Stimulated activated CD4-positive, alpha-beta T cell treated with anti-CD3 and anti-CD28 coated beads, Interleukin-12 subunit alpha, Interleukin-12 subunit beta, amount 100 ng/mL, for 24 hours (primary cell): Measurements from ENCODE around the gene HPGDS.
"Not testable (repeated sequence)": the region's sequence is repeated elsewhere in the genome, so short reads cannot be mapped to it uniquely, and the experiment has no call there.

Source experiments
- DNase-seq, 2 experiments: peaks; one replicate each; pipeline ENCODE4 v3.0.0-alpha.2; 2020; ENCODE audit warnings: low read depth in 2 of 2

Gene HPGDS

DNA sequence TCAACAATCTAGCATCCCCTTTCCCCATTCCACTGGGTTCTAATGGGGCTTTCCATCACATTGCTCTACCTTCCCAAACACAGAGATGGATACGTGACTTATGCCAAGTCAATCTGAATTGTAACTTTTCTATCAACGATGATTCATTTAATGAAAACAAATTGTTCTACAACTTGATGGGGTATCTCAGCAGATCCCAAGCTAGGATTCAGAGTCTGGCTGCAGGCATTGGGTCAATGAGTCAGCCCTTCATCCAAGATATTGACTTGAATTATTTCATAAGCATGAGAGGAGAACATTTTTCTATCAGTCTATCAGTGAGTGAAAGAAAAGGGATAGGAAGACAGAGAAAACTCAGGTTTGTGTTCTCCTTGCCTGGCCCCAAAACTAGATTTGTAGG, 15.0 kb upstream of the HPGDS start:
- DNase-seq: no peak

DNA sequence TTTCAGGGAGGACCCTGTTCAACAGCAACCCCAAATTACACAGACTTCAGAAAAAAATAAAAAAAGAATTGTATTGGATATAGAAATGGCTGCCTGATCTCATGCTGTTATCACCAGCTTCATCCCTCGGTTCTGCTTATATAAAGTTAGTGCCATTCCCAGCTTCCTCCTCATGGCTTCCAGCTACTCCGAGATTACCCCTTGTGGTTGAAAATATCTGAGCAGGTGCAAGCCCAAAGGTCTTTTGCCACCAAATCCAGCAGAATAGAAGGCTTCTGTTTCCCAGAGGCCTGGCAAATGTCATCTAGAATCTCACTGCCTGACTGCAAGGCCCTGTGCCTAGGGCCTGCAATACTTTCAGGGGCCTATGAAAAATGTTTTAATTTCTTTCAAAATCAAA, 13.8 kb upstream of the HPGDS start:
- DNase-seq: no peak

GRCh38 chr4:94354474-94354896, 11.8 kb upstream of the HPGDS start:
- DNase-seq: no peak

DNA sequence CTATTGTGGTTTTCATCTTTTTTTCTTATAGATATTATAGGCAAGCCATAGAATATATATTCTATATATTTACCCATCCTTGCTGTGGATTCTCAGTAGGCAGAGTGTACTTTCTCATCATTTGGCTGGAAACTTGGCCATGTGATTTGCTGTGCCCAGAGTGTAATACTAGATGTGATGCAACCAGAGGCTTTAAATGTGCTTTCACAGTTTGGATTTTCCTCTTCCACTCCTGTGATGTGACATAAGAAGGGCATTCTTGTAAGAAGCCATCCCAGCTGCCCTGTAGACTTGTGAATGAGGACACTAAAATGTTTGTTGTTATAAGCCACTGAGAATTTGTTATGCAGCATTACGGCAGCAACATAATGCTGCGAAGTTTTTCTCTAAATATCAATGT, 10.4 kb upstream of the HPGDS start:
- DNase-seq: no peak

DNA sequence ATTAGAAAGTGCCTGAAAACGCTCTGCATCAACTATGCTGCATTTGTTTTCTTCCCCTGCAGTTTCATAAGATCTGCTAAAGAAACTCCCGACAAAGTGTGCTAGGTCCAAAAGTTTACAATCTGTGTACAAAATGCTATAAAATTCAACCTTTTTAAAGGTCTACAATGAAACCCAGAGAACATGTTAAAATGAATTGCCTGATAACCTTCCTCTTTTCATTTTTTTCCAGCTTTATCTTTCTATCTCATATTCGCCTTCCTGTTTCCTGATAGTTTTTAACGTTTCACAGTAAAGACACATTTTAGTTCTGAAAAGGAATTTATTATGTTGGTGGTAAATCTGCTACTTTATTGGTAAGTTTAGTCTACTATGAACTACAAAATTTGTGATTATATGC, 9.5 kb upstream of the HPGDS start:
- DNase-seq: no peak

- DNase-seq: no peak
These were observed 8.7 kb upstream of the HPGDS start for GRCh38 chr4:94351319-94351718.

- no peak for DNase-seq
These were observed 7.5 kb upstream of the HPGDS start for GRCh38 chr4:94350095-94350494.

- DNase-seq: no peak
These were observed 6.6 kb upstream of the HPGDS start for GRCh38 chr4:94349193-94349592.

GRCh38 chr4:94348666-94349065, 6.0 kb upstream of the HPGDS start:
- DNase-seq: no peak

DNA sequence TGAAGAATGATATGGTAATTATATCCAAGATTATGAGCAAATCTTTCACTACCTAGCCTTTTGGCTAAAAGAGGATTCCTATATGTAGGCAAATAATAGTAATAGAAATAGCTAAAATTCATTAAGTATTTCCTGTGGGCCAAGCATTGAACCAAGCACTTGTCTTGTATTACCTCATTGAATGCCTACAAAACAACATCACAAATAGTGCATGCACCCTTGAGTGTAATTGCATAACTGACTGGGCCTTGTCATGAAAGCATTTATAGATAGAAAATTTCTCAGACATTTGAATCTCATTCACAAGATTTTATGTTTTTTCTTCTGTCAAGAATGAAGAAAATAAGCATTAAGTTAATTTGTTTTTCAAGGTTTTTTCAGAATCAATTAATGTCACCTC, 3.9 kb upstream of the HPGDS start:
- no peak for DNase-seq

DNA sequence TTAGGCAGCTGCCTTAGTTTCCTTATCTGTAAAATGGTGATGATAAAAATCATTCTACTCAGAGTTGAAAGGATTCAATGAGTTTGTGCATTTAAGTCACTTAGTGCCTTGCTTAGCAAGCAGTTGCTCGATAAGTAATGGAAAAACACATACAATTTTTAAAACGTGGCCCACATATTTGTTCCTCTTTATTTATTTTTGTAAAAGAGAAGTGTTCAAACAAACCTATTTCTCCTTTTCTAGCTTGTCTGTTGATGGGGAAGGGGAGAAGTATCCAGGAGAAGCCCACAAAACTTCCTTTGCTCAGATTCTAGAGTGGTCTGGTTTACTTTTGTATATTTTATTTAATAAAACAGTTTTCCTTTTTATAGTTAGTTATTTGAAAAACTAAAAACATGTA, 3.3 kb upstream of the HPGDS start:
- DNase-seq: no peak

GRCh38 chr4:94345266-94345665, 2.6 kb upstream of the HPGDS start:
- DNase-seq: no peak

- no peak for DNase-seq
These were observed 1.8 kb upstream of the HPGDS start for GRCh38 chr4:94344457-94344856.

DNA sequence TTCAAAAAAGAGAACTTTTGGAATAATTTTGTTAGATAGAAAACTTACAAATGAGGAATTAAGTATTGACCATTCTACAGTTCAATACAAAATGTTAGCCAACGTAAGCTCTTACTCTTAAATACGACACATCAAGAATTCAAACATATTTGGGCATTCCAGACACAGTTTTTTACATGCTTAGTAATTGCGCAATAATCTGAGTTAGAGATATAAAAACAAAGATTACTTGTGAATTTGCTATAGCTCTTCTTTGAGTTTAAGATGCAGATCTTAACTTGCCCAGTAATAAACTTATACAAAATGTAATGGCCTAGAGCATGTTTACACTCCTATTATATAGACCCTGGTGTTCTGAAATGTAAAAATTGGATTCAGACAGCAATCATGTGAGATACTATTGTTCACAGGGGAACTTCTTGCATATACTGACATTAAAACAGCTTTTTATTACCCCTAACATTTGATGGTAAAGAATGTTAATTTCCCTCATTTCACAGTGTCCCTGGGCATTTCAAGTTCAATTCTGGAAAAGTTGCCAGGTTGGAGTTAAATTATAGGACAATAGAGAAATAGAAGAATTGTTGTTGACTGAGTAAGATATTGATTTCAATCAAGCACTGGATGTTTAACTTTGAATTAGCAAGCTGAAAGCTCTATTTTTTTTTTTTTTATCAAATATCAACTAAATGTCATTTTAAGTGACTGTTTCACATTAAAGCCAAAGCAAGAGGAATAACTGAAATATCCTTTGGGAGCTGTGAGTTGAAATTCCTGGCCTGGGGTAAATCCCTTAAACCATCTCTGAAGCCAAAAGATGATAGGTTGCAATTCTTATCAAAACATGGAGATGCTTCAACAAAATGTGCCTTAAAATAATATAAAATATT, 910 bp downstream of the HPGDS start:
- no peak for DNase-seq

GRCh38 chr4:94339779-94340178, 2.9 kb downstream of the HPGDS start:
- DNase-seq: no peak

- no peak for DNase-seq
These were observed 3.8 kb downstream of the HPGDS start for GRCh38 chr4:94338681-94339351.

DNA sequence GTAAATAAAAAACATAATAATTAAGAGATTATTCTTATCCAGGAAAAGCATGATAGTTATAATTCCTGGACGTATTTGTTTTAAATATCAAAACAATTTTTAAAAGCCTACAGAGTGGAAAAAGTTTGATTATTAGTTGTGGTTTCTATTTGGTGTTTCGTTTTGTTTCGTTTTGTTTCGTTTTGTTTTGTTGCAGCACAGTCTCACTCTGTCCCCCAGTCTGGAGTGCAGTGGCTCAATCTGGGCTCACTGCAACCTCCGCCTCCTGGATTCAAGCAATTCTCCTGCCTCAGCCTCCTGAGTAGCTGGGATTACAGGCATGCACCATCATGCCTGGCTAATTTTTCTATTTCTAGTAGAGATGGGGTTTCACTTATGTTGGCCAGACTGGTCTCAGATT, 5.8 kb downstream of the HPGDS start:
- DNase-seq: not testable (repeated sequence)

DNA sequence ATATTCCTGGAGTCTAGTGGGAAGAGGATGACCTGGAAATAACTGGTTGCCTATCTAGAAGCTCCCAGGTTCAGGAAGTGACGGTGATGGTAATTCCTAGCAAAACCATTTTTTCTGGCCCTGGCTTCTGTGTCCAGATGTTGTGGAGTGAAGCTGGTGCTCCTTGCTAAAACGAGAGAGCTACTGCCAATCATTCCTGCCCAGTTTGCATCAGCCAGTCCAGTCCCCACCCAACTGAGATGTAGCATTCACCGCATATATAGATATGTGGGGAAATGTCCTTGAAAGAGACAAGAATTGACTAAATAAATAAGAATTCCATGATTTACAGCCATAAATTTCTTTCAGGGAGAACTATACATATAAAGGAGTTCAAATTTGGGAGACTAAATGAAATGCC, 6.3 kb downstream of the HPGDS start:
- no peak for DNase-seq

GRCh38 chr4:94334962-94335361, 7.7 kb downstream of the HPGDS start:
- no peak for DNase-seq

DNA sequence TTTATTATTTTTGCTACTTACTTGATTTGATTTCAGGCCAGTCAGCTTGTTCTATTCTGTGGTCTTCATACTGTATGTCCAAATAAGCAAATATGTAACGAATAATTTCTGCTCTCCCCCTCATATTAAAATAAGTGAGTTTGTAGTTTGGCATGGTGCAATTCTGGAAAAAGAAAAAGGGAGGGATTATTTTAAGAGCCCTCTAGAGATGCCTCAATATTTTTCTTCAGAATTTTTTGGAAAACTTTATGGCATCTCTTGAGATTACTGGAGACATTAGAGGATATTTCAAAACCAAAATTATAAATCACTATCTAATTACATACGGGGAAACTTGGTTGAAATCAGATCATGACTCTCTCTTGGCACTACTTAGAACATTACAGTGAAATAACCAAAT, 8.2 kb downstream of the HPGDS start:
- no peak for DNase-seq

GRCh38 chr4:94333866-94334265, 8.8 kb downstream of the HPGDS start:
- DNase-seq: no peak

GRCh38 chr4:94332983-94333590, 9.5 kb downstream of the HPGDS start:
- DNase-seq: no peak

DNA sequence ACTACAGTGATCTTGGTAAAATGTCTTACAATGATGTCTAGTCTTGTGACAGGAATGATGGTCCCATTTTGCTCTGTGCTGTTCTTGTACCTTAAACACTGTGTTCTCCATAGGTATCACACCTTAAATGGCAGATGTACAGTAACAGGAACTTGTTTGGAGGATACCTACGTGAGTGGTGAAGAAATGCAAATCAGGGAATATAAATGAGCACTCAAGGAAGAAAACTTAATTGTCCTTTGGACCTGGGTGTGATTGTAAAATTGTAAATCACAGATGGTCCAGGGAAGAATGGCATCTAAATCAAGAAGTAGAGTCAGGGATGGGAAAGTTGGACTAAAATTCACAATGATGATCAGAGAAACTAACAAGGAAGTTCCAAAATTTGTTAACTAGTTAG, 12.7 kb downstream of the HPGDS start:
- DNase-seq: no peak
